Fibroblast of mammary gland (primary cell): ENCODE measurements around the gene PDIK1L.

ENCODE experiments used
- DNase-seq: peaks from one replicate; pipeline ENCODE4 v3.0.0-alpha.2; 2010; ENCODE audit warnings: low read depth
- H3K4me3 ChIP-seq: 2 replicates; pipeline ENCODE4 v1.5.1; 2011; ENCODE audit warnings: low read depth, mild to moderate bottlenecking, low read length, moderate library complexity; ENCODE audit not compliant: control insufficient read depth
- TF ChIP-seq, protein P1 (sequence below): conservative IDR thresholded peaks from 2 replicates; pipeline ENCODE4 v1.5.1; 2011; ENCODE audit warnings: low read depth, low read length, inconsistent platforms; ENCODE audit not compliant: control insufficient read depth, insufficient read depth

Gene PDIK1L

DNA sequence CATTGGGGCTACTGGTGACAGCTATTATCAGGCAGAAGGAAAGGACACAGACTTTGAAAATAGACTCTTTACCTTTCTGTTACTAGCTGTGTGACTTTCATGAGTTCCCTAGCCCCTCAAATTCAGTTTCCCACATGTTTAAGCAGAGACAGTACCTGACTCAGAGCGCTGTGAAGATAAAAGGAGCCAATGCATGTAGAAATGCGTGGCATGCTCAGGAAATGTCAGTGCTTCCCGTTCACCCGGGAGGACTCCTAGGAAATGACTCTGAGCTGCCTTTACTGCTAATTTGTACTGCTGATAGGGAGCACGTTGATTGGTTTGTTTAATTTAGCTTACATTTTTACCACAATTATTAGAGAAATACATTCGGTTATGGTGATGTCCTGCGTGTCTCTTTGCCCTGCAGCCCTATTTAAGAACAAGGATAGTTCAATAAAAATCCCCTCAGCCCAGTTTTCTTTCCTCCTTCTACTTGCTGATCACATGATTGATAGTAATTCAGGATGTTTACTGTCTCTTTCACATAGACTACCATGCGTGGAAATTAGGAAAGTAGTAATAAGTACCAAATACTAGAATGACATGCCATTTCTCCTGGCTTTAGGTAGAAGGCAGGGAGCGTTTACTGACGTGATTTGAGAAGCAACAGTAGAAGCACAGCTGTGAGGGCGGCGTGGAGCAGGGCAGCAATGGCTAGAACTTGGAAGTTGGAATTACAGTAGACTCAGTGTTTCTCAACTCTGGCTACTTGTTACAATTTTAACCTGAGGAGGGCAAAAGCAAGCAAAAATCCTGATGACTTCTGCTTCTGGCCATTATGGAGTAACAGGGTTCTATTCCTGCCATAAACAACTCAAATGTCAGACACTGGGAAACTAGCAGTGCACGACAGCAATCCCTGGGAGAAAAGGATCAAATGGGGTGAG, 15.9 kb downstream of the PDIK1L start:
- TF ChIP-seq, protein P1, sequence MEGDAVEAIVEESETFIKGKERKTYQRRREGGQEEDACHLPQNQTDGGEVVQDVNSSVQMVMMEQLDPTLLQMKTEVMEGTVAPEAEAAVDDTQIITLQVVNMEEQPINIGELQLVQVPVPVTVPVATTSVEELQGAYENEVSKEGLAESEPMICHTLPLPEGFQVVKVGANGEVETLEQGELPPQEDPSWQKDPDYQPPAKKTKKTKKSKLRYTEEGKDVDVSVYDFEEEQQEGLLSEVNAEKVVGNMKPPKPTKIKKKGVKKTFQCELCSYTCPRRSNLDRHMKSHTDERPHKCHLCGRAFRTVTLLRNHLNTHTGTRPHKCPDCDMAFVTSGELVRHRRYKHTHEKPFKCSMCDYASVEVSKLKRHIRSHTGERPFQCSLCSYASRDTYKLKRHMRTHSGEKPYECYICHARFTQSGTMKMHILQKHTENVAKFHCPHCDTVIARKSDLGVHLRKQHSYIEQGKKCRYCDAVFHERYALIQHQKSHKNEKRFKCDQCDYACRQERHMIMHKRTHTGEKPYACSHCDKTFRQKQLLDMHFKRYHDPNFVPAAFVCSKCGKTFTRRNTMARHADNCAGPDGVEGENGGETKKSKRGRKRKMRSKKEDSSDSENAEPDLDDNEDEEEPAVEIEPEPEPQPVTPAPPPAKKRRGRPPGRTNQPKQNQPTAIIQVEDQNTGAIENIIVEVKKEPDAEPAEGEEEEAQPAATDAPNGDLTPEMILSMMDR = no peak
- no peak for DNase-seq
- H3K4me3 ChIP-seq = no peak overlapping the region

DNA sequence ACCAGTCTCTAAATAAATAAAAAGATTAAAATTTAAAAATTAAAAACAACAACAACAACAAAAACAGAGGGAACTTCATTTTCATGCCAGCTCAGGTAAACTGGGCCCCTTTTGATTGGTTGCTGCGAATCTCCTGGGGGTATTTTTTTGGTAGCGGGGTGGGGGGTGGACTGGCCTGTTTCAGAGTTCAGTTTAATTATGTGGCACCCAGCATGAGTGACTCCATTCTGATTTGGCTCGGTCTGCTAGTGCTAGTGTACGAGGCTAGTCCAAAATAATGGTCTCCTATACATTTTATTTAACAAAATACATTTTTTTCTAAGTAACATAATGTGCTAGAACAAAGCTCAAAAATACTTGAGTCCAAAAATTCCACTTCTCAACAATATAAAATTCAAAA, 18.2 kb downstream of the PDIK1L start:
- TF ChIP-seq, protein P1 = no peak
- no peak overlapping the region for H3K4me3 ChIP-seq
- DNase-seq = no peak

DNA sequence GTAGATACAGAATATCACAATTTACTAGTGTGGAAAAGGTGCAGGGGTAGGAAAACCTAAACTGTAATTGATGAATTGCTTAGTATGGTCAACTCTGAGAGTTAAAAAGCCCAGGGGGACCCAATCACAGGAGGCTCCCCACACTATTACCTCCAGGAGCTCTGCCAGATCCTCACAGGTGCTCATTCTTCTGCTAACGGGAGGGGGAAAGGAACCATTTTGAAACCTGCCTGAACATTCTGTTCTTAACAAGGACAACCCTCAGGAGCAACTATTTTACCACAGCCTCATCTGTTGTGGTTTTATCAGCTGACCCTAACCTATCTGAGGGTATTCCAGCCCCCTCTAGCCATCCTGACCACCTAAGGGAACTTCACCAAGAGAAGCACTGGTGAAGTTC, 19.1 kb downstream of the PDIK1L start:
- TF ChIP-seq, protein P1 = no peak
- DNase-seq = no peak
- no peak overlapping the region for H3K4me3 ChIP-seq

DNA sequence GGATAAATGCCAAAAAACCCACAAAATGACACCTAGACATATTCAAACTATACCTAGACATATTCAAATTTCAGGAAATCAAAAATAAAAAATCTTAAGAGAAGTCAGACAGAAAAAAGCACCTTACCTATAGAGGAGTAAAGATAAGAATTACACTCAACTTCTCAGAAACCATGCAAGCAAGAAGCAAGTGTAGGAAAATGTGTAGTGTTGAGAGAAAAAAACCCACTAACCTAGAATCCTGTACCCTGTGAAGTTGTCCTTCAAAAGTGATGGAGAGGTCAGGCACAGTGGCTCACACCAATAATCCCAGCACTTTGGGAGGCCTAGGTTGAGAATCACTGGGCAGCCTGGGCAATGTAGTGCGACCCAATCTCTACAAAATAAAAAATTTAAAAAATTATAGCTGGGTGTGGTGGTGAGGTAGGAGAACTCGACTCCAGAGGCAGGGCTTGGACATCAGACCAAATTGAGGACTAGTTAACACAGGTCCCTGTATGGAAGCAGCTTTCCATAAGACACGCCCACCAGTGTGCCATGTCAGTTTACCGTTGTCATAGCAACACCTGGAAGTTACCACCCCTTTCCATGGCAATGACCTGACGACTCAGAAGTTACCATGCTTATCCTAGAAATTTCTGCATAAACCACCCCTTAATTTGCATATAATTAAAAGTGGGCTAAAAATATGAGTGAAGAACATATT, 20.7 kb downstream of the PDIK1L start:
- no peak overlapping the region for H3K4me3 ChIP-seq
- no peak for DNase-seq
- TF ChIP-seq, protein P1 = no peak

DNA sequence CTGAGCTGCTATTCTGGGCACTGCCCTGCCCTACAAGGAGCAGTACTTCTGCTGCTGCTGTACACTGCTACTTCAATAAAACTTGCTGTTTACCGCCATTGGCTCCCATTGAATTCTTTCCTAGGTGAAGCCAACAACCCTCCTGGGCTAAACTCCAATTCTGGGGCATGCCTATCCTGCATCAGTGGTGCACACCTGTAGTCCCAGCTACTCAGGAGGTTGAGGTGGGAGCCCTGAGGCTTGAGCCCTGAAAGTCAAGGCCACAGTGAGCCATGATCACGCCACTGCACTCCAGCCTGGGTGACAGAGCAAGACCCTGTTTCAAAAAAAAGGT, 21.2 kb downstream of the PDIK1L start:
- TF ChIP-seq, protein P1 = no peak

DNA sequence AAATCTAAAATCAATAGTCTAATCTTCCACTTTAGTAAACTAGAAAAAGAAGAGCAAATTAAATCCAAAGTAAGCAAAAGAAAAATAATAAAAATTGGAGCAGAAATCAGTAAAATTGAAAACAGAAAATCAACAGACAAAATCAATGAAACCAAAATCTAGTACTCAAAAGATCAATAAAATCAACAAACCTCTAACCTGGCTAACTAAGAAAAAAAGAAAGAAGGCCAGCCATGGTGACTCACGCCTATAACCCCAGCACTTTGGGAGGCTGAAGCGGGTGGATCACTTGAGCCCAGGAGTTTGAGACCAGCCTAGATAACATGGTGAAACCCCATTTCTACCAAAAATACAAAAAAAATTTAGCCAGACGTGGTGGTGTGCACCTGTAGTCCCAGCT, 22.8 kb downstream of the PDIK1L start:
- TF ChIP-seq, protein P1 = no peak
- DNase-seq = no peak
- H3K4me3 ChIP-seq = no peak overlapping the region

More for the DNA sequence above, 21.2 kb downstream of the PDIK1L start:
- no peak for DNase-seq
- no peak overlapping the region for H3K4me3 ChIP-seq
